HL-60 (cell line): ENCODE data around the gene FLT4.

Experiments
- DNase-seq, 2 experiments: peaks; one replicate each; pipeline ENCODE4 v3.0.0-alpha.2; 2010 to 2020; ENCODE audit warnings: low read depth in 1 of 2, low spot score in 1 of 2
- H3K27ac ChIP-seq: fragments of 250-450 bp; sonication (Bioruptor Pico); replicated peaks from 2 replicates; pipeline ENCODE4 v1.5.1; 2020; ENCODE audit warnings: mild to moderate bottlenecking, moderate library complexity
- H3K27me3 ChIP-seq: fragments of 250-450 bp; sonication (Bioruptor Pico); 2 replicates; pipeline ENCODE4 v1.5.1; 2021; ENCODE audit warnings: mild to moderate bottlenecking, moderate library complexity; ENCODE audit not compliant: insufficient read depth, poor library complexity, severe bottlenecking
- H3K4me3 ChIP-seq: replicated peaks from 2 replicates; pipeline ENCODE4 v1.5.1; 2011; ENCODE audit warnings: mild to moderate bottlenecking, control low read depth, low read length; ENCODE audit not compliant: insufficient read depth
- CTCF ChIP-seq: IDR thresholded peaks from one replicate; pipeline ENCODE4 v1.5.1; 2011; ENCODE audit warnings: low read length, control low read depth, inconsistent platforms; ENCODE audit not compliant: insufficient read depth
- GABPA ChIP-seq: IDR thresholded peaks from 2 replicates; pipeline ENCODE4 v1.6.1; 2012; ENCODE audit warnings: low read depth
- POLR2AphosphoS5 ChIP-seq: IDR thresholded peaks from 2 replicates; pipeline ENCODE4 v1.6.1; 2012; ENCODE audit warnings: low read depth
- REST ChIP-seq: IDR thresholded peaks from 2 replicates; pipeline ENCODE4 v1.6.1; 2012; ENCODE audit warnings: low read depth; ENCODE audit not compliant: insufficient replicate concordance
- SPI1 ChIP-seq: IDR thresholded peaks from 2 replicates; pipeline ENCODE4 v1.6.1; 2012; ENCODE audit warnings: low read depth, mild to moderate bottlenecking, borderline replicate concordance

Gene FLT4

GRCh38 chr5:180623844-180624243, 25.6 kb downstream of the FLT4 start:
- no peak for TF ChIP-seq POLR2AphosphoS5
- TF ChIP-seq SPI1, result no peak
- no peak for TF ChIP-seq REST
- TF ChIP-seq GABPA, result no peak
- no peak for TF ChIP-seq CTCF
- no peaks in the 10 kb centered on the region for H3K27me3 ChIP-seq
- no peak overlapping the region for H3K27ac ChIP-seq
- H3K4me3 ChIP-seq, result no peak overlapping the region
- DNase-seq, result no peak

GRCh38 chr5:180623411-180623834, 26.0 kb downstream of the FLT4 start:
- no peak for TF ChIP-seq POLR2AphosphoS5
- peak; percentile 61; the same call in 1 of the 2 replicates for TF ChIP-seq SPI1
- Histone ChIP-seq H3K4me3 (no peak overlapping the region), H3K27ac (no peak overlapping the region), H3K27me3 (no peaks in the 10 kb centered on the region)
- DNase-seq, result peak in 1 of 2 experiments; percentile 20

GRCh38 chr5:180622910-180623309, 26.5 kb downstream of the FLT4 start:
- no peak overlapping the region for H3K4me3 ChIP-seq
- TF ChIP-seq SPI1 (no peak), GABPA (no peak), REST (no peak), CTCF (no peak), POLR2AphosphoS5 (no peak)
- DNase-seq, result no peak
- no peak overlapping the region for H3K27ac ChIP-seq
- no peaks in the 10 kb centered on the region for H3K27me3 ChIP-seq

GRCh38 chr5:180621311-180621710, 28.1 kb downstream of the FLT4 start:
- Histone ChIP-seq H3K27me3 (no peaks in the 10 kb centered on the region), H3K4me3 (no peak overlapping the region), H3K27ac (no peak overlapping the region)
- DNase-seq, result no peak
- no peak for TF ChIP-seq REST
- no peak for TF ChIP-seq SPI1
- TF ChIP-seq GABPA, result no peak
- no peak for TF ChIP-seq CTCF
- no peak for TF ChIP-seq POLR2AphosphoS5
